Measurements from ENCODE around the gene NABP2. TPM values are rescaled to one million over a fixed set of nuclear protein-coding genes. Genes with fewer than 3 reads are reported as not detected.

NABP2 gene
- total and polyA plus RNA-seq, 2 experiments from 2014 or later, result 25.5 to 27.8 TPM

DNA sequence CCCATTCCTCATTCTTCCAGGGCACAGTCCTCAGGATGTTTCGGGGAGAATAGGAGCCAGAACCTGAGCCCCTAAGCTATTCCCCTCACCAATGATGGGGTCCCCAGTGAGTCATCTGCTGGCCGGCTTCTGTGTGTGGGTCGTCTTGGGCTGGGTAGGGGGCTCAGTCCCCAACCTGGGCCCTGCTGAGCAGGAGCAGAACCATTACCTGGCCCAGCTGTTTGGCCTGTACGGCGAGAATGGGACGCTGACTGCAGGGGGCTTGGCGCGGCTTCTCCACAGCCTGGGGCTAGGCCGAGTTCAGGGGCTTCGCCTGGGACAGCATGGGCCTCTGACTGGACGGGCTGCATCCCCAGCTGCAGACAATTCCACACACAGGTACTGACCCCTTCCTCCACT lies 7.0 kb downstream of the NABP2 start:
- Histone ChIP-seq H4K20me1 (replicated peaks; ENCODE audit: insufficient read depth) (no peaks in the 10 kb centered on the region), H3K36me3 (ENCODE audit: insufficient read depth) (no peaks in the 10 kb centered on the region), H3K9me2 (ENCODE audit: insufficient read depth) (no peaks in the 10 kb centered on the region), H3F3A (replicated peaks; ENCODE audit: low read depth) (0 out of 2 replicates have a peak, but pooled peaks cover 3% of the 10 kb centered on the region), H3K27me3 (ENCODE audit: insufficient read depth) (peaks cover 5% of the 10 kb centered on the region; the same call in 1 of the 2 replicates), H3K4me2 (no peak overlapping the region), H3K79me2 (replicated peaks; ENCODE audit: insufficient read depth) (no peaks in the 10 kb centered on the region), H3K4me3 (no peak overlapping the region), H3K4me1 (ENCODE audit: insufficient read depth) (no peaks in the 10 kb centered on the region), H2AFZ (no peak overlapping the region), H3K27ac (ENCODE audit: low read depth) (no peak overlapping the region)
- TF ChIP-seq CREB1 (CRISPR knock-in tag; IDR thresholded peaks at IDR 0.05; ENCODE audit: low read depth) (no peak), POLR2AphosphoS5 (IDR thresholded peaks at IDR 0.05; ENCODE audit: low read depth) (no peak), ZNF462 (CRISPR knock-in tag; IDR thresholded peaks at IDR 0.05) (no peak), JUNB (IDR thresholded peaks at IDR 0.05; ENCODE audit: unreplicated experiment) (no peak), ETS1 (IDR thresholded peaks at IDR 0.05) (no peak), EZH2phosphoT487 (IDR thresholded peaks at IDR 0.05; ENCODE audit: unreplicated experiment) (no peak), EZH2 (IDR thresholded peaks at IDR 0.05; ENCODE audit: low read depth, unreplicated experiment) (no peak), ZNF114 (CRISPR knock-in tag; IDR thresholded peaks at IDR 0.05) (no peak), STAT1 (IDR thresholded peaks at IDR 0.05; ENCODE audit: unreplicated experiment) (no peak), ZNF331 (CRISPR knock-in tag; IDR thresholded peaks at IDR 0.05; ENCODE audit: low read depth) (no peak), NANOG (IDR thresholded peaks at IDR 0.05; ENCODE audit: borderline replicate concordance) (no peak)
- TF ChIP-seq, protein P1, sequence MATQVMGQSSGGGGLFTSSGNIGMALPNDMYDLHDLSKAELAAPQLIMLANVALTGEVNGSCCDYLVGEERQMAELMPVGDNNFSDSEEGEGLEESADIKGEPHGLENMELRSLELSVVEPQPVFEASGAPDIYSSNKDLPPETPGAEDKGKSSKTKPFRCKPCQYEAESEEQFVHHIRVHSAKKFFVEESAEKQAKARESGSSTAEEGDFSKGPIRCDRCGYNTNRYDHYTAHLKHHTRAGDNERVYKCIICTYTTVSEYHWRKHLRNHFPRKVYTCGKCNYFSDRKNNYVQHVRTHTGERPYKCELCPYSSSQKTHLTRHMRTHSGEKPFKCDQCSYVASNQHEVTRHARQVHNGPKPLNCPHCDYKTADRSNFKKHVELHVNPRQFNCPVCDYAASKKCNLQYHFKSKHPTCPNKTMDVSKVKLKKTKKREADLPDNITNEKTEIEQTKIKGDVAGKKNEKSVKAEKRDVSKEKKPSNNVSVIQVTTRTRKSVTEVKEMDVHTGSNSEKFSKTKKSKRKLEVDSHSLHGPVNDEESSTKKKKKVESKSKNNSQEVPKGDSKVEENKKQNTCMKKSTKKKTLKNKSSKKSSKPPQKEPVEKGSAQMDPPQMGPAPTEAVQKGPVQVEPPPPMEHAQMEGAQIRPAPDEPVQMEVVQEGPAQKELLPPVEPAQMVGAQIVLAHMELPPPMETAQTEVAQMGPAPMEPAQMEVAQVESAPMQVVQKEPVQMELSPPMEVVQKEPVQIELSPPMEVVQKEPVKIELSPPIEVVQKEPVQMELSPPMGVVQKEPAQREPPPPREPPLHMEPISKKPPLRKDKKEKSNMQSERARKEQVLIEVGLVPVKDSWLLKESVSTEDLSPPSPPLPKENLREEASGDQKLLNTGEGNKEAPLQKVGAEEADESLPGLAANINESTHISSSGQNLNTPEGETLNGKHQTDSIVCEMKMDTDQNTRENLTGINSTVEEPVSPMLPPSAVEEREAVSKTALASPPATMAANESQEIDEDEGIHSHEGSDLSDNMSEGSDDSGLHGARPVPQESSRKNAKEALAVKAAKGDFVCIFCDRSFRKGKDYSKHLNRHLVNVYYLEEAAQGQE (IDR thresholded peaks at IDR 0.05; ENCODE audit: unreplicated experiment), result no peak
- TF ChIP-seq, protein P2, sequence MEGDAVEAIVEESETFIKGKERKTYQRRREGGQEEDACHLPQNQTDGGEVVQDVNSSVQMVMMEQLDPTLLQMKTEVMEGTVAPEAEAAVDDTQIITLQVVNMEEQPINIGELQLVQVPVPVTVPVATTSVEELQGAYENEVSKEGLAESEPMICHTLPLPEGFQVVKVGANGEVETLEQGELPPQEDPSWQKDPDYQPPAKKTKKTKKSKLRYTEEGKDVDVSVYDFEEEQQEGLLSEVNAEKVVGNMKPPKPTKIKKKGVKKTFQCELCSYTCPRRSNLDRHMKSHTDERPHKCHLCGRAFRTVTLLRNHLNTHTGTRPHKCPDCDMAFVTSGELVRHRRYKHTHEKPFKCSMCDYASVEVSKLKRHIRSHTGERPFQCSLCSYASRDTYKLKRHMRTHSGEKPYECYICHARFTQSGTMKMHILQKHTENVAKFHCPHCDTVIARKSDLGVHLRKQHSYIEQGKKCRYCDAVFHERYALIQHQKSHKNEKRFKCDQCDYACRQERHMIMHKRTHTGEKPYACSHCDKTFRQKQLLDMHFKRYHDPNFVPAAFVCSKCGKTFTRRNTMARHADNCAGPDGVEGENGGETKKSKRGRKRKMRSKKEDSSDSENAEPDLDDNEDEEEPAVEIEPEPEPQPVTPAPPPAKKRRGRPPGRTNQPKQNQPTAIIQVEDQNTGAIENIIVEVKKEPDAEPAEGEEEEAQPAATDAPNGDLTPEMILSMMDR (conservative IDR thresholded peaks at IDR 0.05; ENCODE audit: low read depth in 2 of 2), result no peak
- Mint-ChIP-seq H3K9me3 (no peaks in the 10 kb centered on the region), H3K4me3 (no peak overlapping the region), H3K36me3 (ENCODE audit: low read depth) (peaks cover 5% of the 10 kb centered on the region; the same call in 1 of the 3 replicates), H3K27ac (no peak overlapping the region), H3K27me3 (ENCODE audit: insufficient read depth, low read depth, poor library complexity) (peaks cover 6% of the 10 kb centered on the region), H3K4me1 (peaks cover 10% of the 10 kb centered on the region; the same call in 2 of the 3 replicates)
- no peak; the same call in 2 of the 3 replicates for ATAC-seq
- DNase-seq (ENCODE audit: low spot score), result no peak
